GM19351 (cell line): ENCODE results near the gene ASPSCR1.
A peak's percentile ranks its signal among the peaks of the same experiment; 100 is the strongest.

Experiments used
- ATAC-seq: cut with Tn5 transposase; IDR thresholded peaks from one replicate; pipeline ENCODE4 v1.9.1; 2021; ENCODE audit warnings: mild to moderate bottlenecking, moderate library complexity; ENCODE audit not compliant: unreplicated experiment

ASPSCR1 gene

GRCh38 chr17:82062984-82063368 is 85.5 kb downstream of the ASPSCR1 start:
- ATAC-seq: no peak

- ATAC-seq: no peak
Observed at GRCh38 chr17:82063424-82064415, 86.3 kb downstream of the ASPSCR1 start.

GRCh38 chr17:82064433-82065192 is 87.2 kb downstream of the ASPSCR1 start:
- no peak for ATAC-seq

GRCh38 chr17:82065193-82065637 is 87.8 kb downstream of the ASPSCR1 start:
- ATAC-seq: peak; percentile 28

- peak; percentile 53 for ATAC-seq
Observed at GRCh38 chr17:82065638-82066303, 88.3 kb downstream of the ASPSCR1 start, which contains the start of gene DUS1L. Gene DUS1L, minus strand, starts transcription at chr17:82065804. Its CDS starts 745 bp downstream, at chr17:82065059.
